ENCODE data around the gene SH3PXD2B.
"Not testable (repeated sequence)": the region's sequence is repeated elsewhere in the genome, so short reads cannot be mapped to it uniquely, and the experiment has no call there.

Gene SH3PXD2B

GRCh38 chr5:172415362-172416275 is 38.7 kb downstream of the SH3PXD2B start:
- DNase-seq: no peak

- no peak for DNase-seq
These were observed 39.6 kb downstream of the SH3PXD2B start for GRCh38 chr5:172414531-172415361.

- DNase-seq: no peak
These were observed 40.6 kb downstream of the SH3PXD2B start for GRCh38 chr5:172413601-172414171.

- DNase-seq: peak; percentile 6 to 8
These were observed 41.5 kb downstream of the SH3PXD2B start for GRCh38 chr5:172412724-172413286.

- peak; percentile 15 to 25 for DNase-seq
These were observed 42.7 kb downstream of the SH3PXD2B start for GRCh38 chr5:172411484-172412072.

GRCh38 chr5:172410662-172411483 is 43.5 kb downstream of the SH3PXD2B start:
- DNase-seq: no peak

GRCh38 chr5:172410160-172410559 is 44.2 kb downstream of the SH3PXD2B start:
- DNase-seq: peak in 1 of 2 donors; percentile 3

- not testable (repeated sequence) for DNase-seq
These were observed 44.8 kb downstream of the SH3PXD2B start for GRCh38 chr5:172409477-172409876.

- no peak for DNase-seq
These were observed 46.5 kb downstream of the SH3PXD2B start for GRCh38 chr5:172407822-172408221.

- no peak for DNase-seq
These were observed 47.1 kb downstream of the SH3PXD2B start for GRCh38 chr5:172407241-172407691.

- no peak for DNase-seq
These were observed 48.9 kb downstream of the SH3PXD2B start for GRCh38 chr5:172405226-172406107.

GRCh38 chr5:172404746-172405145 is 49.6 kb downstream of the SH3PXD2B start:
- DNase-seq: no peak

GRCh38 chr5:172403817-172404216 is 50.5 kb downstream of the SH3PXD2B start:
- DNase-seq: no peak

GRCh38 chr5:172403189-172403796 is 51.0 kb downstream of the SH3PXD2B start:
- DNase-seq: no peak

GRCh38 chr5:172402531-172403188 is 51.7 kb downstream of the SH3PXD2B start:
- DNase-seq: no peak

- DNase-seq: not testable (repeated sequence)
These were observed 52.3 kb downstream of the SH3PXD2B start for GRCh38 chr5:172402031-172402430.

GRCh38 chr5:172399826-172400225 is 54.5 kb downstream of the SH3PXD2B start:
- DNase-seq: no peak

GRCh38 chr5:172399336-172399735 is 55.0 kb downstream of the SH3PXD2B start:
- no peak for DNase-seq

GRCh38 chr5:172398645-172399044 is 55.7 kb downstream of the SH3PXD2B start:
- not testable (repeated sequence) for DNase-seq
